GM18517 (cell line): Measurements from ENCODE around the gene TSEN34.
A peak's percentile ranks its signal among the peaks of the same experiment; 100 is the strongest.
"Not testable (repeated sequence)": the region's sequence is repeated elsewhere in the genome, so short reads cannot be mapped to it uniquely, and the experiment has no call there.

Experiments
- ATAC-seq: cut with Tn5 transposase; IDR thresholded peaks from one replicate; pipeline ENCODE4 v1.9.1; 2021; ENCODE audit warnings: mild to moderate bottlenecking, moderate library complexity; ENCODE audit not compliant: unreplicated experiment

TSEN34 gene

DNA sequence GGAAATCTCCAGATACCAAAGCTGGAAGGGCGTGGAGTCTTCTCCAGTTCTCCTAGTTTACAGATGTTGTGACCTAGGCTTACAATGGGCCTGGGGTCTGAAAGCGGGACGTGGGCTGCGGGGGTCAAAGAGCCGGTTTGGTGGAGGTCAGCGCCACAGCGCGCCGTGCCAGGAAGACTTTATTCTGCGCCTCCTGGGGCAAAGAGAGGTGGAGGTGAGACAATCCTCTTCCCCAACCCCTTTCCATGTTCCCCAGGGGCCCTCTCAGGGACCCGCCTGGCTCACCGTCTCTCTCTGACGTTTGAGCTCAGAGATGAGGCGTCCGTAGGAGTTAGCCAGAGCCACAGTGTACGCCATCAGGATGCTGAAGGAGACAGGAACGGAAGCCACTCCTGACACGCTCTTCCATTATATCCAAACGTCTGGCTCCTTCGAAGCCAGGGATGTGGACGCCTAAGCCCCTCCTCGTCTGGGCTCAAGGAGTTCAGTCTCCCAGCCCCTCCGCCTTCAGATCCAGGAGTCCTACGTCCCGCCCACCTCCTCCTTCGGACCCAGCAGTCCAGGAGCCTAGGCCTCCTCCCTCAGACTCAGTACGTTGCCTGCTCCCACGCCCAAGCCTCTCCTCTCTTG is 30.8 kb upstream of the TSEN34 start:
- ATAC-seq = peak; percentile 0

DNA sequence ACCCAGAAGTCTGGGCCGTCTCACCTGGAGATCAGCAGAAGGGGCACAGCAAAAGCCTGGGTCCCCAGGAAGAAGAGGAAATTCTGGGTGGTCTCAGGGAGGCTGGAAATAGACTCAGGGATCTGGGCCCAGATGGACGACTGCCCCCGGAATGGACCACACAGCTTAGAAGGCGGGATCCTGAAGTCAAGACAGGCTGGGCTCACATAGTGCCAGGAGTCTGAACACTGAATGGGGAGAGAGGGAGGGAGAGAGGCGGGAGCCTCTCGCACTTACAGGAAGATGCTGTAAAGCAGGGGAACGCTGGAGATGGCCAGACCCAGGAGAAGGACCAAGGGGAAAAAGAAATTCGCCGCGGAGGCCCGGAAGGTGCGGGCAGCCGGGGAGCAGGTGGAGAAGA is 30.3 kb upstream of the TSEN34 start:
- ATAC-seq = no peak

DNA sequence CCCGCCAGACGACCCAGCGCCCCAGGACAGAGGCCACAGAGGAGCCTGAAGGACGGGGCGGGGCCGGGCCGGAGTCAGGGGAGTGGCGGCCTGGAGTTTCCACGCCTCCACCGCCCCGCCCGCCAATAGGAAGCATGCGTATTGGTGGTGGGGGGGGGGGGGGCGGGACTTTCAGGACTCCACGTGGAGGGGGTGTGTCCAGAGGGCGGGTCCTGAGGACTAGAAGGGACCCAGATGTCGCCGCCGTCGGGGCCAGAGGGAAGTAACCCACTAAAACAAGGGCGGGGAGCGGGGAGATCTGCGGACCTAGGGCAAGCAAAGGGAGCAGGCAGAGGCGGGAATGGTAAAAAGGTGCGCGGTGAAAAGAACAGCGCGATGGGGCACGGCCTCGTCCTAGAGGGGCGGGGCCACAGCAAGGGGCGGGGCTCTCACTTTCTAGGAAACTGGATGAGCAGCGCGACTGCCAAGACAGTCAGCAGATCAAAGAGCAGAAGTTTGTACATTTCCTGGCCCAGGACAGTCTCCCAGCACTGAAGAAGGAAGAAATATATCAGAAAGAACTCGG is 28.8 kb upstream of the TSEN34 start:
- no peak for ATAC-seq

DNA sequence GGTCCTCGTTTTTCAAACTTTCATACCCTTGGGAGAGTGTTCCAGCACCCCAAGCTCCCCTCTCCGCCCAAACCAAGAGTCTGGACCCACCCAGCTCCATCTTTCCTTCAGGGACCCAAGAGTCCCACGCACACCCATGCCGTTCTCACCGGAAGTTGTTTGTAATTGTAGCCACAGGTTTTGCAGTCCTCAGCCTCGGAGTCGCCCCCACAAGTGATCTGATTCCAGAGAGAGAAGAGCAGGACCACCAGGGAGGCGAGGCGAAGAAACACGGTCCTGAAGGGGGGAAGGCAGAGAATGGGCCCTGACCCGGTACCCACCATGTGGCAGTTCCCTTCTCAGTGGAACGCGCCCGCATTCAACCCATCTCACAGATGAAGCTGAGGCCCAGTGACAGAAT is 28.2 kb upstream of the TSEN34 start:
- no peak for ATAC-seq

DNA sequence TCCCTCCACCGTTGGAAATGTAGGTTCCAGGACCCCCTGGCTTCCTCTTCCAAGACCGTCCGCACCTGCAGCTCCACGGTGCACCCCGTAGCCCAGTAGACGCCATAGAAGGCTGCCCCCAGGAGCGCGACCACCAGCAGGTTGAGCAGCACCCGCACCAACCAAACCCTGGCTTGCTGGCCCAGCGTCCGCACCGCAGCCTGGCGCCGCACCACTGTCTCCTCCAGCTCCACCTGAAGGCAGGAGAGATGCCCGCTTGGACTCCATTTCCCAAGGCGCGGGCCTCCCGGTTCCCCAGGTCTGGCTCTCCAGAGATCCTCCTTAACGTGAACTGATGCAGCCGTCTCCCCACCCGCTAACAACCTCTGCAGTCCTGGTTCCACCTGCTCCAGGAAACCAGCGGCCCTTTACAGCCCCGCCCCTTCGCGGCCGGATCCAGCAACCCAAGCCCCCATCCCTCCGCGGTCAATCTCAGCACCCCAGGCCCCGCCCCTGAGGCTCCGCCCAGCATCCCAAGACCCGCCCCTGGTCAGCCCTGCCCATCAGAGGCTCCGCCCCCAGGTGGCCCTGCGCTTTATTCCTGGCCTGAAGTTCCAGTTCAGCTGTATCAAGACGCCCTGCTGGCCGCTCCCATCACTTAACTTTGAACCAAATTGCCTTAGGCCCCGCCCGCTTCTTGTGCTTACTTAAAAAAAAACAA is 26.6 kb upstream of the TSEN34 start:
- ATAC-seq = no peak

DNA sequence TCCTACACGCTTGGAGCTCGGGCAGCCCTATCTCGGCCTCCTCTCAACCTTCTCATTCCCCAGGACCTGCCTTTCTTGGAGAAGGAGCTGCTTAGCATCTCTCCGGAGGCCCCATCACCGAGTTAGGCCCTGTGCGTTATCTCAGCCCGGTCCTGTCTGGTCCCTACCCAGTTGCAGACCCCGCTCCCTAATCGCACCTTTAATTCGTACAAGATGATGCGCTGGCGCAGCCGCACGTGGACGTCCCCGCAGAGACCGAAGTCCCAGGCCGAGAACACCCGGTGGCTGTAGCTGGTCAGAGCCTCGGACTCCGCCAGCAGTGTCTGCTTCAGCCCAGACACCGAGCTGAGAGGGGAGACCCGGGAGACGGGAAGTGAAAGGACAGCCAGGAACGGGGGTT is 25.9 kb upstream of the TSEN34 start:
- ATAC-seq = no peak

DNA sequence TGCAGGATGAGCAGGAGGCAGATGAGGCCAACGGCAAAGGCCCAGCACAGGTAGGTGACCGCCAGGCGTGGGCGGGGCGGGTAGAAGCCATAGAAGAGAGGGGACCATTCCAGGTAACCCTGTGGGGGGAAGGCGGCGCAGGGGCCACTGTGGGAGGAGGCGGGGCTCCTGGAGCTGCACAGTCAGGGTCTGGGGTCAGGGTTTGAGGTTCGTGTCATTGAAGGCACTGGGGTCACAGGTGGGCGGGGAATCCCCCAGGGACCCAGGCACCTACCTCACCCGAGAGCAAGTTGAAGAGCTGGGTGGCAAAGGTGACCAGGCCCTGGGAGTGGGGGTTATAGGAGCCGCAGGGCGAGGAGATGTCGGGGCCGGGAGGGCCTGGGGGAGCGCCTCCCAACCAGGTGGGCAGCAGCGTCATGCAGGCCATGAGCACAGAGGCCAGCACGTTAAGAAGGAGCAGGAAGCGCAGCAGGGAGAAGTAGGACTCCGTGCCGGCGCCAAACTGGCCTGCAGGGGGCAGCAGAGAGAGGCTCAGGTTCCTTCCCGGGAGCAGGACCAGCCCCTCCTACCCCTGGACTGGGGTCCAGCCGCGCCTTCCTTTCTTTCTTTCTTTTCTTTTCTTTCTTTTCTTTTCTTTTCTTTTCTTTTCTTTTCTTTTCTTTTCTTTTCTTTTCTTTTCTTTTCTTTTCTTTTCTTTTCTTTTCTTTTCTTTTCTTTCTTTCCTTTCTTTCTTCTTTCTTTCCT is 22.8 kb upstream of the TSEN34 start:
- no peak for ATAC-seq

DNA sequence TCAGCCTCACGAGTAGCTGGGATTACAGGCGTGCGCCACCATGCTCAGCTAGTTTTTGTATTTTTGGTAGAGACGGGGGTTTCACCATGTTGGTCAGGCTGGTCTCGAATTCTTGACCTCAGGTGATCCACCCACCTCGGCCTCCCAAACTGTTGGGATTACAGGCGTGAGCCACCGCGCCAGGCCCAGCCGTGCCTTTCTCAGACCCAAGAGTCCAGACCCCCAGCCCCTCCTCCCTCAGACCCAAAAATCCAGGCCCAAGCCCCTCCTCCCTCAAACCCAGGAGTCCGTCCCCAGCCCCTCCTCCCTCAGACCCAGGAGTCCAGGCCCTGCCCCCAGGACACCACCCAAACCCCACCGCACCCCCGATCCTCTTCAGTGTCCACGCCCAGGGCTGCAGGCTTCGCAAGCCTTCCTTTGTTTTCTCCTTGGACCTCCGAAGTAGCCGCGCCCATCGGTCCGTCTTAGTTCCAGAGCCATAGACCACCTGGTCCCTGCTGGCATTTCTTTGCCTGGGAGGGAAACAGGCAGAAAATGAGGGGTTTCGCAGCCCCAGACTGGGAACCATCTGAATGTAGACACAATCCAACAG is 21.9 kb upstream of the TSEN34 start:
- ATAC-seq = no peak

DNA sequence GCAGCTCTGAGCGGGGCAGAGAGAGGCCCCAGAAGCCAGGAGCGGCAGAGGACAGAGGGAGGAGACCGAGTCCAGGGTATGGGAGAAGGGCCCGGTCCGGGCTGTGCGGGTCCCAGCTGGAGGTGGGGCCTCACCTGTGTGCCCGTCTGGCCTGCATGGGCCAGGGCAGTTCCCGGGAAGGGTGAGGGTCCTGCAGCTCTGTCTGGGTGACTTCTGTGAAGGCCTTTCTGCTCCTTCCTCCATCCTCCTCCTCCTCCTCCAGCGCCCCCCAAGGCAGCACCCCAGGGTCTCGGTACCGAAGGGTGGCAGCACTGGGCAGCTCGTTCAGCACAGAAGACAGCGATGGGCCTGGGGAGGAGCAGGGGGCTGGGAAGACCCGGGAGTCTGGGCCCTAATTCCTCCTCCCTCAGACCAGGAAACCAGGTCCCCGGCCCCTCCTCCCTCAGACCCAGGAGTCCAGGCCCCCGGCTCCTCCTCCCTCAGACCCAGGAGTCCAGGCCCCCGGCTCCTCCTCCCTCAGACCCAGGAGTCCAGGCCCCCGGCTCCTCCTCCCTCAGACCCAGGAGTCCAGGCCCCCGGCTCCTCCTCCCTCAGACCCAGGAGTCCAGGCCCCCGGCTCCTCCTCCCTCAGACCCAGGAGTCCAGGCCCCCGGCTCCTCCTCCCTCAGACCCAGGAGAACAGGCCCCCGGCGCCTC is 19.2 kb upstream of the TSEN34 start:
- ATAC-seq = not testable (repeated sequence)

DNA sequence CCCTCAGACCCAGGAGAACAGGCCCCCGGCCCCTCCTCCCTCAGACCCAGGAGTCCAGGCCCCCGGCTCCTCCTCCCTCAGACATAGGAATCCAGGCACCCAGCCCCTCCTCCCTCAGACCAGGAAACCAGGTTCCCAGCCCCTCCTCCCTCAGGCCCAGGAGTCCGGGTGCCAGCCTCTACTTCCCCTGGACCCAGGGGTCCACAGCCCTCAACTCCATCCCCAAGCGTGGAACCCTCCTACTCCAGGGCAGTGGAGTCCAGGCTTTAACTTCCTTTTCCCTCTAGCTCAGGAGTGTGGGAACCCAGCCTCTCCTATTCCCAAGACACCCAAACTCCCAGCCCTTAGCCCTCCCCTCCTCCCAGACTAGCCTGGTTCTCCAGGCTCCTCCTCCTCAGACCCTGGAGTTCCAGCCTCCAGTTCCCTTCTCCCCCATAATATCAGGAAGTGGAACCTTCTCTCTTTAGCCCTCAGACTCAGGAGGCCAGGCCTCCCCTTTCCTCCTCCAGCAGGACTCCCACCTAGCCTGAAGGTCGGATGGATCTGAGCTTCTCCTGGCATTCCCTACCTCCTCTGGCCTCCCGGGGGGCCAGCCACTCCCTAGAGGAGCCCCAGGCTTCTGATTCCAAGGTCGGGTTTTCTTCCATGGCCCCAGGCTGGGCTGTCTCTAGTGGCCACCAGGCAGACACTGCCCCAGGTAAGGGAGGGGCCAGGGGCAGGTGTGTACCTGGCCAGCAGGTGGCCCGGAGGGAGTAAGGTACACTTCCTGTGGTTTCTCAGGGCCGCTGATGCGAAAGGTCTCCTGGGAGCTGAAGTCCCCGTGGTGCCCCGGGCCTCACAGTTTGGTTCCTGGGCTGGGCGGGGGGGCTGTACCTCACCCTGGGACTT is 18.4 kb upstream of the TSEN34 start, which contains the start of gene TMC4:
TMC4 (minus strand) TSS at position 690 of the 888 bp plus-strand sequence; CDS start at position 647, 43 bp downstream.
- no peak for ATAC-seq

DNA sequence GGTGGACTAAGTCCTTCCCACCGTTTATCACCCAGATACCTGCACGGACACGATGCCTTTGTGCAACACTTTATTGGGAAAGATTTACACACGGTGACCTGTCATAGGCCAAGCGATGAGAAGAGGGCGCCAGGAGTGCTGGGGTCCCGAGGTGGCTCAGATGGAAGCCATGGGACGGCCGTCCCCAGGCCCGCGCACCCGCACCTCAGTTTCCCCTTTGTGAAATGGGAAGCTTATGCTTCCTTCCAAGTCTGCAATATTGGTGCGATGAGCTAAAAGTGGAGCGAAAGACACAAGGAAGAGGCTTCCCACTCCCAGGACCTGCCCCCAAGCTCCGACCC is 17.8 kb upstream of the TSEN34 start:
- no peak for ATAC-seq

DNA sequence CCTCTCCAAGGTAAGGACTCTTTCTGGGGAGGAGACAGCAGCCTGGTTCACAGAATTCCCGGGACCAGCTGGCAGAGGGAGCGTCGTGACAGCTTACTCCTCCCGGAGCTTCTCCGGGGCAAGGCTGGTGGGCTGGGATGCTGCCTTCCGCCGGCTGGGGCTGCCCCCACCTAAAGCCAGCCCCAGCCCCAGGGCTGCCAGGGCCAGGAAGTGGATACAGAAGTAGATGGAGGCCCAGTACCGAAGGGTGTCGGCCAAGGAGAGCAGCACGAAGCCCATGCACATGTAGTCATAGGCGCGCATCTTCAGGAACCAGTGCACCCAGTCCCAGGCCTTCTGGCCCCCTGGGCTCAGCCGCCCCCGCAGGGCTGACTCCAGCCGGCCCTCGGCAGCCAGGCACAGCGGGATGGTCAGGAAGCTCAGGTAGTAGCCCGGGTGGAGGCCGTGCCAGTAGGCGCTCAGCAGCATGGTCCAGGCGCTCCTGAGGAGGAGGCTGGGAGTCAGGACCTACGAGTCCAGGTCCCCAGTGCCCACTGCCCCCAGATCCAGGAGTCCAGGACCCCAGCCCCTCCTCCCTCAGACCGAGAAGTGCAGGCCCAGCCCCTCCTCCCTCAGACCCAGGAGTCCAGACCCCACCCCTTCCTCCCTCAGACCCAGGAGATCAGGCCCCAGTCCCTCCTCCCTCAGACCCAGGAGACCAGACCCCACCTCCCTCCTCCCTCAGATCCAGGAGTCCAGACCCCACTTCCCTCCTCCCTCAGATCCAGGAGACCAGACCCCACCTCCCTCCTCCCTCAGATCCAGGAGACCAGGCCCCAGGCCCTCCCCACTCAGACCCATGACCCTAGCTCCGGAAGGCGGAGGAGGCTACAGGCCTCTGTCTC is 16.9 kb upstream of the TSEN34 start:
- ATAC-seq = no peak

DNA sequence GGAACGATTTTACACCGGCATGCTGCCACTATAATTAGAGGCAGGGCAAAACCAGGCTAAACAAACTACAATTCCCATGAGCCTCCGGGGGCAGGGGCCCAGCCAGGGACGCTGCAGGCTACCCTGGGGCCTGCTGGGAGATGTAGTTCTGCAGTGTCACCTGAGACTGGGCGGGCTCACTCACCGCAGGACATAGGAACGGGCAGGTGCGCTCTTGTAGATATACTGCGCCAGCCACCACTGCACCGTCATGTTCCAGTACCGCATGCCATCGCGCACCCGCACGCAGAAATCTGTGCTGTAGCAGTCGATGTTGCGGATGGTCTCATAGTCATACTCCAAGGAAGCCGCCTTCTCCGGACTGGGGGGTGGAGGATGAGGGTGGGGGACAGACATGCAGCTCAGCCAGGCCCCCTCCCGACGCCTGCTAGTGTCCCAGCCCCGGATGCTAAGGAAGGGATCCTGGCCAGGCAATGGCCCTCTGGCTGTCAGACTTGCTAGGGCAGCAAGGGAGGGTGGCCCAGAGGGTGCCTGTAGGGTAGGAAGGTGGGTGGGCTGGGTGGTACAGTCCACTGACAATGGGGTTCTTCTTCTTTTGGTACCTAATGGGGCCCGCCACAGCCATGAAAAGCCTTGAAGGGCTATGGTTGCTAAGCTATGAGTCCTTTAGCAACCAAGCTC is 12.4 kb upstream of the TSEN34 start:
- ATAC-seq = no peak

DNA sequence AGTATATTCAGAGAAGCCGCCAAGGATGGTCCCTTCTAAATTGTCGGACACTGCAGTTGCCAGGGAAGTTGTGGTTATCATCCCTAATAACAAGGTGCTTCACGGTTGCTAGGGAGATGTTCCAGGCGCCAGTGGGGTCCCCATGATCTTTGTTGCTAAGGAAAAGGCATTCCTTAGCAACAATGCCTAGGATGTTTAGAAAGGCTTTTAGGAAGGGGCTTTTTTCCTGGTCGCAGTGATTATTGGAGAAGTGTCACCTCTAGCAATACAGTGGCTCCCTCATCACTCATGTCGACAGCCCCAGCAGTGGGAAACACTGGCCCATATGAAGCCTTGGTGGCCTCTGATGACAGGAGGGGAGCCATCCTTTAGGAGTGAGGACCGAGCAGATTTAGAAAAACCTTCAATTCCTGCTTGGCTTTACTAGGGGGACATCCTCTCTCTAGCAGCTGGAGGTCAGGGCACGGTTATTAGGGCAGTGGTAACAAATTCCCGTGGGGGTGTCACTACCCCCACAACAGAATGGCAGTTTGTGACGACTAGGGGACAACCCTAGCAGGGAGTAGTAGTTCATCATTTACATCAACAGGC is 11.8 kb upstream of the TSEN34 start:
- no peak for ATAC-seq

DNA sequence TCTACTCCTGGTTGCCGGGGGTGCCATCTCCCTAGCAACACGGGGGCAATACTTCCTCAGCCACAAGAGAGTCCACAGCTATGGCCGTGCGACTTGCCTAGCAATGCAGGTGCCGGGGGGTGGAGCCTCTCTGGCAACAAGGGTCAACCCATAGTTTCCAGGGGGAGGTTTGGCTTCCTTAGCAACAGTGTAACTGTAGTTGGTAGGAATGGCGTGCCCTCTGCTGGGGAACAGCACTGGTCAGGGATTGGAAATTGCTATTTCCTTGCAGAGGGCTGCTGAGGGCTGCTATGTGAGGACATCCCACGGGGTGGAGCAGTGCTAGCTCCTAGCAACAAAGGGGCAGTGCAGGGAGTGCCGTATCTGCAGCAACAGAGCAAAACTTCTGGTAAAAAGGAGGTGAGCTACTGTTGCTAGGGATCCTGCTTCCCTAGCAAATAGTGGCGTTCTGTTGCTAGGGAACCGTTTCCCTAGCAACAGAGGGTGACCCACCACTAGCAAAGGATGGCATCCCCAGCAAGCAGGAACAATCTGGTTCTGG is 11.1 kb upstream of the TSEN34 start:
- ATAC-seq = no peak

DNA sequence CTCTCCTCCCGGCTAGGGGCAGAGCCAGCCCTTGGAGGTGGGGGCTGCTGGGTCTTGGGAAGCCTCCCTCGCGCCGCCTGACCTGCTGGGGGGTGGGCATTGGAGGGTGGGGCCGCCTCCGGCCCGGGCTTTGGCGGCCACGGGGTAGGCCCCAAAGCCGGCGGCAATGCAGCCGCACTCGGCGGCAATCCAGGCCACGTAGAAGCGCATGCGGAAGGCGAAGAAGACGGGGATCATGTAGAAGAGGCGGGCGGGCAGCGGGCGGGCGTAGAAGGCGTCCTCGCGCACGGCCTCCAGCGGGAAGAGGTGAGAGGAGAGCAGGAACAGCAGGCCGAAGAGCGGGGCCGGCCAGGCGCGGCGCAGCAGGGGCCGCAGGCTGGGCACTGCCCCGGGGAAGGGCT is 10.4 kb upstream of the TSEN34 start:
- ATAC-seq = no peak

DNA sequence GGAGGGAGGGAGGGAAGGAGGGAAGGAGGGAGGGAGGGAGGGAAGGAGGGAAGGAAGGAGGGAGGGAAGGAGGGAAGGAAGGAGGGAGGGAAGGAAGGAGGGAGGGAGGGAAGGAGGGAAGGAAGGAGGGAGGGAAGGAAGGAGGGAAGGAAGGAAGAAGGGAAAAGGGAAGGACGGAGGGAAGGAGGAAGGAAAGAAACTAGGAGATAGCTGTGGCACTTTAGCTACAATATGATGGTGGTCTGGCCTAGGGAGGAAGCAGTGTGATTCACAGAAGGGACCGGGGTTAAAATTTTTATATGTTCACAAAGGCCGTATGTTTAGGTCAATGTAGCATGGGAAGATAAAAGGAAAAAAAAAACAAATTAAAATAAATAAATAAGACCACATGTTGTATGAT is 9.2 kb upstream of the TSEN34 start:
- ATAC-seq = not testable (repeated sequence)

DNA sequence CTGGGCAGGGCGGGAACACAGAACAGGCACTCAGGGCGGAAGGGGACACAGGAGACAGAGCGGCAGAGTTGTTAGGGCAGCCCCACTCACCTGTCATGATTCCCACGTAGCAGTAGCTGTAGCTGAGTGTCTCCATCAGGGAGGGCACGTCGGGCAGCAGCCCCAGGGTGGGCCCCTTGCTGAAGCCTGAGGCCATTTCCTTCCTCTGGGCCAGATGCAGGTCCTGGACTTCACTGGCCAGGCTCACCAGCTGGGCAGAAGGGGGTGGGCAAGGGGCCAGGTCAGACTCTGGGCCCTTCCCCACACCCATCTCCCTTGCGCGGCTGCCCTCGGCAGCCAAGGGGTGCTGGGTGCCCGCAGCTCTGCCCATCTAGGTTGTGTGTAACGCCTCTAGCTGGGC is 7.7 kb upstream of the TSEN34 start:
- no peak for ATAC-seq
